Liver (tissue), 3 donors: ENCODE data around the gene ITGB1.

Source experiments
- EGR1 ChIP-seq, 2 donors: IDR thresholded peaks; 2 replicates each; pipeline ENCODE4 v1.6.1; 2016 to 2018; ENCODE audit warnings: antibody characterized with exemption in 2 of 2, low read depth in 2 of 2
- FOXA1 ChIP-seq: IDR thresholded peaks from 2 replicates; pipeline ENCODE4 v1.6.1; 2016; ENCODE audit warnings: antibody characterized with exemption
- HNF4A ChIP-seq, 2 donors: conservative IDR thresholded peaks; 2 replicates each; pipeline ENCODE4 v1.6.1; 2016; ENCODE audit warnings: antibody characterized with exemption in 2 of 2, mild to moderate bottlenecking in 2 of 2
- HNF4G ChIP-seq: IDR thresholded peaks from 2 replicates; pipeline ENCODE4 v1.6.1; 2016; ENCODE audit warnings: antibody characterized with exemption
- JUND ChIP-seq, 2 donors: IDR thresholded peaks; 2 replicates each; pipeline ENCODE4 v1.6.1; 2016; ENCODE audit warnings: antibody characterized with exemption in 2 of 2
- RAD21 ChIP-seq, 2 donors: IDR thresholded peaks; 2 replicates each; pipeline ENCODE4 v1.6.1; 2016; ENCODE audit warnings: antibody characterized with exemption in 2 of 2, mild to moderate bottlenecking in 2 of 2
- RXRA ChIP-seq, 2 donors: IDR thresholded peaks; 2 replicates each; pipeline ENCODE4 v1.6.1; 2017 to 2018; ENCODE audit warnings: antibody characterized with exemption in 2 of 2, mild to moderate bottlenecking in 1 of 2
- SP1 ChIP-seq: IDR thresholded peaks from 2 replicates; pipeline ENCODE4 v1.6.1; 2018; ENCODE audit warnings: antibody characterized with exemption, mild to moderate bottlenecking
- TAF1 ChIP-seq: conservative IDR thresholded peaks from 2 replicates; pipeline ENCODE4 v1.6.1; 2016; ENCODE audit warnings: antibody characterized with exemption, mild to moderate bottlenecking
- YY1 ChIP-seq: IDR thresholded peaks from 2 replicates; pipeline ENCODE4 v1.6.1; 2016; ENCODE audit warnings: antibody characterized with exemption, mild to moderate bottlenecking
- TF ChIP-seq, protein P1 (sequence below): IDR thresholded peaks from 2 replicates; pipeline ENCODE4 v1.6.1; 2016; ENCODE audit warnings: antibody characterized with exemption, mild to moderate bottlenecking
- TF ChIP-seq, protein P2 (sequence below): fragments of 150-350 bp; IDR thresholded peaks from 2 replicates; pipeline ENCODE4 v1.5.1; 2017; ENCODE audit warnings: improper control_type of control experiment, low read depth, low read length; ENCODE audit not compliant: missing input control
- TF ChIP-seq, protein P3 (sequence below): IDR thresholded peaks from 2 replicates; pipeline ENCODE4 v1.6.1; 2016; ENCODE audit warnings: antibody characterized with exemption
- donor health status: healthy.
- donor health status: healthy.

DNA sequence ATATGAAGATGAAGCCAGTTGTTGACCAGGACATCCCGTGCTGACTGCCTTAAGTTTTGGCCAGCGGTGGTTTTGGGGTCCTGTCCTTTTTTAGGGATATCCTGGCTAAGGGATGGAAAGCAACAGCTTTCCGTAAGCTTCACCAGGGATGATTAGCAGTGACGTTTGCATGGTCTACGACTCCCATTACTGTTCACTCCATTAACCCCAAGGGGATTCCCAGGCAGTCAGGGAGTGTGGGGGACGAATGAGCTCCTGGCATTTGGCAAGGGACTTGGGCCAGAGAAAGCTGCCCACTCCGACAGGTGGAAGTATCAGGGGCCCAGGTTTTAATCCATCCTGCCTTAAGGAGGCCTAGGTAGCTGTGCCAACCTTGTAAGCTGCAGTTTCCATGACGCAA is 66.8 kb downstream of the ITGB1 start:
- TF ChIP-seq, protein P1, sequence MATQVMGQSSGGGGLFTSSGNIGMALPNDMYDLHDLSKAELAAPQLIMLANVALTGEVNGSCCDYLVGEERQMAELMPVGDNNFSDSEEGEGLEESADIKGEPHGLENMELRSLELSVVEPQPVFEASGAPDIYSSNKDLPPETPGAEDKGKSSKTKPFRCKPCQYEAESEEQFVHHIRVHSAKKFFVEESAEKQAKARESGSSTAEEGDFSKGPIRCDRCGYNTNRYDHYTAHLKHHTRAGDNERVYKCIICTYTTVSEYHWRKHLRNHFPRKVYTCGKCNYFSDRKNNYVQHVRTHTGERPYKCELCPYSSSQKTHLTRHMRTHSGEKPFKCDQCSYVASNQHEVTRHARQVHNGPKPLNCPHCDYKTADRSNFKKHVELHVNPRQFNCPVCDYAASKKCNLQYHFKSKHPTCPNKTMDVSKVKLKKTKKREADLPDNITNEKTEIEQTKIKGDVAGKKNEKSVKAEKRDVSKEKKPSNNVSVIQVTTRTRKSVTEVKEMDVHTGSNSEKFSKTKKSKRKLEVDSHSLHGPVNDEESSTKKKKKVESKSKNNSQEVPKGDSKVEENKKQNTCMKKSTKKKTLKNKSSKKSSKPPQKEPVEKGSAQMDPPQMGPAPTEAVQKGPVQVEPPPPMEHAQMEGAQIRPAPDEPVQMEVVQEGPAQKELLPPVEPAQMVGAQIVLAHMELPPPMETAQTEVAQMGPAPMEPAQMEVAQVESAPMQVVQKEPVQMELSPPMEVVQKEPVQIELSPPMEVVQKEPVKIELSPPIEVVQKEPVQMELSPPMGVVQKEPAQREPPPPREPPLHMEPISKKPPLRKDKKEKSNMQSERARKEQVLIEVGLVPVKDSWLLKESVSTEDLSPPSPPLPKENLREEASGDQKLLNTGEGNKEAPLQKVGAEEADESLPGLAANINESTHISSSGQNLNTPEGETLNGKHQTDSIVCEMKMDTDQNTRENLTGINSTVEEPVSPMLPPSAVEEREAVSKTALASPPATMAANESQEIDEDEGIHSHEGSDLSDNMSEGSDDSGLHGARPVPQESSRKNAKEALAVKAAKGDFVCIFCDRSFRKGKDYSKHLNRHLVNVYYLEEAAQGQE: no peak
- no peak for TF ChIP-seq RAD21 (IDR thresholded peaks at IDR 0.05)
- TF ChIP-seq, protein P2, sequence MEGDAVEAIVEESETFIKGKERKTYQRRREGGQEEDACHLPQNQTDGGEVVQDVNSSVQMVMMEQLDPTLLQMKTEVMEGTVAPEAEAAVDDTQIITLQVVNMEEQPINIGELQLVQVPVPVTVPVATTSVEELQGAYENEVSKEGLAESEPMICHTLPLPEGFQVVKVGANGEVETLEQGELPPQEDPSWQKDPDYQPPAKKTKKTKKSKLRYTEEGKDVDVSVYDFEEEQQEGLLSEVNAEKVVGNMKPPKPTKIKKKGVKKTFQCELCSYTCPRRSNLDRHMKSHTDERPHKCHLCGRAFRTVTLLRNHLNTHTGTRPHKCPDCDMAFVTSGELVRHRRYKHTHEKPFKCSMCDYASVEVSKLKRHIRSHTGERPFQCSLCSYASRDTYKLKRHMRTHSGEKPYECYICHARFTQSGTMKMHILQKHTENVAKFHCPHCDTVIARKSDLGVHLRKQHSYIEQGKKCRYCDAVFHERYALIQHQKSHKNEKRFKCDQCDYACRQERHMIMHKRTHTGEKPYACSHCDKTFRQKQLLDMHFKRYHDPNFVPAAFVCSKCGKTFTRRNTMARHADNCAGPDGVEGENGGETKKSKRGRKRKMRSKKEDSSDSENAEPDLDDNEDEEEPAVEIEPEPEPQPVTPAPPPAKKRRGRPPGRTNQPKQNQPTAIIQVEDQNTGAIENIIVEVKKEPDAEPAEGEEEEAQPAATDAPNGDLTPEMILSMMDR: no peak
- no peak for TF ChIP-seq SP1
- TF ChIP-seq, protein P3, sequence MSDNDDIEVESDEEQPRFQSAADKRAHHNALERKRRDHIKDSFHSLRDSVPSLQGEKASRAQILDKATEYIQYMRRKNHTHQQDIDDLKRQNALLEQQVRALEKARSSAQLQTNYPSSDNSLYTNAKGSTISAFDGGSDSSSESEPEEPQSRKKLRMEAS: no peak
- TF ChIP-seq HNF4A (conservative IDR thresholded peaks at IDR 0.05): no peak
- TF ChIP-seq HNF4G: no peak
- no peak for TF ChIP-seq EGR1 (IDR thresholded peaks at IDR 0.05; ENCODE audit: low read depth in 2 of 2)
- TF ChIP-seq JUND (IDR thresholded peaks at IDR 0.05): no peak
- no peak for TF ChIP-seq RXRA (IDR thresholded peaks at IDR 0.05)
- TF ChIP-seq TAF1: no peak
- no peak for TF ChIP-seq FOXA1
- TF ChIP-seq YY1: no peak
